ENCODE results near the gene CPNE1. TPM values are rescaled to one million over a fixed set of nuclear protein-coding genes. Genes with fewer than 3 reads are reported as not detected.

The CPNE1 gene
- total RNA-seq, 1 experiment from 2014 or later = 155 TPM

DNA sequence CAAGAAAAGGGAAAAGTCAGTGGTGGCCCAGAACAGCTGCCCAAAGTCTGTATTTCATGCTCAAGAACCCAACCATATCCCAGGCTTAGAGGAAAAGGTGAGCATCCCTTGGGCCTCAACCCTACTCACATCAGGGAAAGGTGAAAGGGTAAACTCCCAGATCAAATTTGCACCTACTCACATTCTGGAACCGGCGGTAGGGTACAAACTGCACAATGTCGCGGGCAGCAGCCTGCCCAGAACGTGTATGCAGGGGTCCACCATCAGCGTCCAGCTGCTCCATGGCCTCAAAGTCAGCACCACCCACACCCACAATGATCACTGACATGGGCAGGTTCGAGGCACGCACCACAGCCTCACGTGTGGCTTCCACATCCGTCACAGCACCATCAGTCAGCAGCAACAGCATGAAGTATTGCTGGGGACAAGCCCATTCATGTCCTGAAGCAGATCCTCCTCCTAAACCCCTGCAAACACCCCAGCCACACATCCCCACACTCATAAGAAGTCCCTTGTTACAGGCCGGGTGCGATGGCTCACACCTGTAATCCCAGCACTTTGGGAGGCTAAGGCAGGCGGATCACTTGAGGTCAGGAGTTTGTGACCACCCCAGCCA is 38.2 kb downstream of the CPNE1 start:
- Histone ChIP-seq H2BK120ac (ENCODE audit: low read depth, low read length, poor library complexity, severe bottlenecking) (no peak overlapping the region), H3K79me1 (ENCODE audit: insufficient read depth, low read depth, low read length, poor library complexity, severe bottlenecking) (no peaks in the 10 kb centered on the region), H3K79me2 (ENCODE audit: insufficient read depth, low read length) (no peaks in the 10 kb centered on the region), H2BK20ac (ENCODE audit: low read depth, low read length, poor library complexity, severe bottlenecking) (no peak overlapping the region), H3K23me2 (ENCODE audit: insufficient read length, low read depth, low read length, poor library complexity, severe bottlenecking) (no peaks in the 10 kb centered on the region), H3T11ph (ENCODE audit: low read length) (no peak overlapping the region), H3K4ac (ENCODE audit: low read depth, low read length) (no peak overlapping the region), H3K4me2 (ENCODE audit: insufficient read depth, insufficient read length, low read length) (no peak overlapping the region), H3K9ac (ENCODE audit: extremely low read depth, insufficient read length, low read length) (no peak overlapping the region), H3K27ac (ENCODE audit: insufficient read length, low read depth, low read length) (no peak overlapping the region), H2AK5ac (ENCODE audit: insufficient read length, low read length) (no peak overlapping the region), H3K18ac (ENCODE audit: insufficient read length, low read depth, low read length) (no peak overlapping the region), H3K56ac (ENCODE audit: insufficient read length, low read depth, low read length) (no peak overlapping the region), H3K9me3 (ENCODE audit: control insufficient read depth, low read depth, low read length) (no peaks in the 10 kb centered on the region), H4K8ac (replicated peaks; ENCODE audit: insufficient read length, low read depth, low read length) (no peak overlapping the region), H4K5ac (ENCODE audit: insufficient read length, low read depth, low read length) (no peak overlapping the region), H2BK12ac (ENCODE audit: insufficient read length, low read depth, low read length) (no peak overlapping the region), H3K4me1 (ENCODE audit: insufficient read depth, low read length) (no peaks in the 10 kb centered on the region), H4K20me1 (ENCODE audit: control insufficient read depth, insufficient read depth, insufficient read length) (no peaks in the 10 kb centered on the region), H4K91ac (ENCODE audit: insufficient read length, low read depth, low read length) (no peak overlapping the region), H3K14ac (ENCODE audit: insufficient read depth, low read length) (no peak overlapping the region), H3K27me3 (ENCODE audit: insufficient read depth, low read length) (no peaks in the 10 kb centered on the region), H3K23ac (ENCODE audit: insufficient read length, low read depth, low read length) (no peak overlapping the region), H2BK5ac (ENCODE audit: insufficient read length, low read length) (no peak overlapping the region), H2AFZ (ENCODE audit: low read length) (no peak overlapping the region), H2BK15ac (ENCODE audit: low read depth, low read length) (no peak overlapping the region)
- no peaks in the 10 kb centered on the region; a peak in 1 of 5 replicates for H3K9me3 Mint-ChIP-seq
- H3K4me1 Mint-ChIP-seq = peaks cover 0 to 4% of the 10 kb centered on the region in 2 experiments; a peak in 1 of 4 replicates
- no CpG with 5 or more reads among the region's 13 CpGs for WGBS (ENCODE audit: extremely low coverage, insufficient read length, low lambda C conversion rate)
- H3K27me3 Mint-ChIP-seq (ENCODE audit: low read depth) = no peaks in the 10 kb centered on the region
- H3K4me3 Mint-ChIP-seq = no peak overlapping the region
- H3K36me3 Mint-ChIP-seq (ENCODE audit: insufficient read depth in 1 of 3, low read depth in 3 of 3) = peaks cover 39 to 59% (median 58%) of the 10 kb centered on the region in 3 experiments
- H3K27ac Mint-ChIP-seq = peak overlapping the region in 2 of 3 experiments; percentile 62 to 82; a peak in 3 of 7 replicates
- TF ChIP-seq, protein P1, sequence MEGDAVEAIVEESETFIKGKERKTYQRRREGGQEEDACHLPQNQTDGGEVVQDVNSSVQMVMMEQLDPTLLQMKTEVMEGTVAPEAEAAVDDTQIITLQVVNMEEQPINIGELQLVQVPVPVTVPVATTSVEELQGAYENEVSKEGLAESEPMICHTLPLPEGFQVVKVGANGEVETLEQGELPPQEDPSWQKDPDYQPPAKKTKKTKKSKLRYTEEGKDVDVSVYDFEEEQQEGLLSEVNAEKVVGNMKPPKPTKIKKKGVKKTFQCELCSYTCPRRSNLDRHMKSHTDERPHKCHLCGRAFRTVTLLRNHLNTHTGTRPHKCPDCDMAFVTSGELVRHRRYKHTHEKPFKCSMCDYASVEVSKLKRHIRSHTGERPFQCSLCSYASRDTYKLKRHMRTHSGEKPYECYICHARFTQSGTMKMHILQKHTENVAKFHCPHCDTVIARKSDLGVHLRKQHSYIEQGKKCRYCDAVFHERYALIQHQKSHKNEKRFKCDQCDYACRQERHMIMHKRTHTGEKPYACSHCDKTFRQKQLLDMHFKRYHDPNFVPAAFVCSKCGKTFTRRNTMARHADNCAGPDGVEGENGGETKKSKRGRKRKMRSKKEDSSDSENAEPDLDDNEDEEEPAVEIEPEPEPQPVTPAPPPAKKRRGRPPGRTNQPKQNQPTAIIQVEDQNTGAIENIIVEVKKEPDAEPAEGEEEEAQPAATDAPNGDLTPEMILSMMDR (conservative IDR thresholded peaks at IDR 0.05) = no peak
- peak; percentile 24 for DNase-seq

Measured in H9 (cell line).